Tibial nerve (tissue), 4 donors: ENCODE data around the gene PNKD. TPM values are rescaled to one million over a fixed set of nuclear protein-coding genes. Genes with fewer than 3 reads are reported as not detected.

ENCODE experiments used
- DNase-seq, 2 donors: peaks; one replicate each; pipeline ENCODE4 v3.0.0-alpha.2; 2019; ENCODE audit warnings: low spot score in 2 of 2
- H3K27ac ChIP-seq, 4 donors: fragments of 200-600 bp; sonication (generic) in 3 of 4; one replicate each; pipeline ENCODE4 v1.5.1; 2017 to 2019; ENCODE audit warnings: mild to moderate bottlenecking in 1 of 4
- H3K27me3 ChIP-seq, 2 donors: fragments of 200-600 bp; sonication (generic) in 1 of 2; one replicate each; pipeline versions ENCODE4 v1.5.1 to v1.6.0; 2017 to 2019
- H3K36me3 ChIP-seq, 3 donors: fragments of 200-600 bp; sonication (generic); one replicate each; pipeline ENCODE4 v1.5.1; 2018 to 2019
- H3K4me1 ChIP-seq, 4 donors: fragments of 200-600 bp; sonication (generic) in 3 of 4; one replicate each; pipeline ENCODE4 v1.5.1; 2017 to 2019
- H3K4me3 ChIP-seq, 4 donors: fragments of 200-600 bp; sonication (generic) in 3 of 4; one replicate each; pipeline ENCODE4 v1.5.1; 2017 to 2019; ENCODE audit warnings: mild to moderate bottlenecking in 1 of 4, moderate library complexity in 1 of 4
- H3K9me3 ChIP-seq, 4 donors: fragments of 200-600 bp; sonication (generic) in 3 of 4; one replicate each; pipeline ENCODE4 v1.5.1; 2017 to 2019
- EP300 ChIP-seq, 2 donors: sonication (generic); formaldehyde crosslinking; IDR thresholded peaks; one replicate each; pipeline ENCODE4 v1.6.1; 2017; ENCODE audit warnings: antibody characterized with exemption in 2 of 2, mild to moderate bottlenecking in 1 of 2
- POLR2A ChIP-seq, 2 donors: fragments of 450-650 bp; IDR thresholded peaks; one replicate each; pipeline ENCODE4 v1.6.1; 2017; ENCODE audit warnings: antibody characterized with exemption in 2 of 2, mild to moderate bottlenecking in 2 of 2, moderate library complexity in 2 of 2
- WGBS, 2 donors: methylation state at CpG; one replicate each; pipeline ENCODE4 v1.1.5; 2018; 5-methylcytosine and 5-hydroxymethylcytosine counted together
- total RNA-seq, 4 donors: library from RNA; depleted of rRNA; stranded (reverse); fragments of >200 nt; gene quantifications; one replicate each; pipeline ENCODE4 v1.1.0, GENCODE V29; 2016
- TF ChIP-seq, protein P1 (sequence below), 5 experiments: fragments of 200-600 bp in 3 of 5; fragments of 450-650 bp in 2 of 5; sonication (generic) in 3 of 5; IDR thresholded peaks; one replicate each; pipeline ENCODE4 v1.5.1; 2016 to 2019; ENCODE audit warnings: antibody characterized with exemption in 5 of 5, mild to moderate bottlenecking in 3 of 5, moderate library complexity in 2 of 5

PNKD gene
- total RNA-seq, 4 donors from 2014 or later = 62.3 to 68.9 (median 63.6) TPM

DNA sequence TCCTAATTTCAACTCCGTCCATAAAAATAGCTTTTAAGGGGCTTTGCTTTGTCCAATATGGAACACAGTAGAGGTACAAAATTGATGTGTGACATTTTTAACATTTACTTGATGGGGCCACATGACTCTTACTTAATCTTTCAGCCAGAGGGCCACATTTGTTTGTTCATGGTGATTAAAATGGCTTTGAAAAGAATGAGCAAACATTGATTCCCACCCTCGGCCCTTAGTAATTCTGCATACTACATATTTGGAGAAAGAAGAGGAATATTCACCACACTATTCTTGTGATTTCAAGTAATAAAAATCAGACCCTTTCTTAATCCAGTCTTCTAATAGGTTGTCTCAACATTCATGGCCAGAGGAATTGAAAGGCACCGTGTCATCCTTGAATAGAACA lies 35.8 kb upstream of the PNKD start:
- Histone ChIP-seq H3K4me3 (no peak overlapping the region), H3K36me3 (peaks cover 0 to 94% (median 18%) of the 10 kb centered on the region in 3 donors), H3K9me3 (no peaks in the 10 kb centered on the region), H3K27ac (peak overlapping the region in 1 of 4 donors; percentile 12), H3K4me1 (peaks cover 0 to 22% (median 11%) of the 10 kb centered on the region in 4 donors), H3K27me3 (no peaks in the 10 kb centered on the region)
- 53 to 54% methylated on average over 3 of the region's 3 CpGs for WGBS, 2 donors
- no peak for DNase-seq
- TF ChIP-seq, protein P1, sequence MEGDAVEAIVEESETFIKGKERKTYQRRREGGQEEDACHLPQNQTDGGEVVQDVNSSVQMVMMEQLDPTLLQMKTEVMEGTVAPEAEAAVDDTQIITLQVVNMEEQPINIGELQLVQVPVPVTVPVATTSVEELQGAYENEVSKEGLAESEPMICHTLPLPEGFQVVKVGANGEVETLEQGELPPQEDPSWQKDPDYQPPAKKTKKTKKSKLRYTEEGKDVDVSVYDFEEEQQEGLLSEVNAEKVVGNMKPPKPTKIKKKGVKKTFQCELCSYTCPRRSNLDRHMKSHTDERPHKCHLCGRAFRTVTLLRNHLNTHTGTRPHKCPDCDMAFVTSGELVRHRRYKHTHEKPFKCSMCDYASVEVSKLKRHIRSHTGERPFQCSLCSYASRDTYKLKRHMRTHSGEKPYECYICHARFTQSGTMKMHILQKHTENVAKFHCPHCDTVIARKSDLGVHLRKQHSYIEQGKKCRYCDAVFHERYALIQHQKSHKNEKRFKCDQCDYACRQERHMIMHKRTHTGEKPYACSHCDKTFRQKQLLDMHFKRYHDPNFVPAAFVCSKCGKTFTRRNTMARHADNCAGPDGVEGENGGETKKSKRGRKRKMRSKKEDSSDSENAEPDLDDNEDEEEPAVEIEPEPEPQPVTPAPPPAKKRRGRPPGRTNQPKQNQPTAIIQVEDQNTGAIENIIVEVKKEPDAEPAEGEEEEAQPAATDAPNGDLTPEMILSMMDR (IDR thresholded peaks at IDR 0.05) = no peak
- TF ChIP-seq POLR2A (IDR thresholded peaks at IDR 0.05) (no peak), EP300 (IDR thresholded peaks at IDR 0.05) (no peak)

DNA sequence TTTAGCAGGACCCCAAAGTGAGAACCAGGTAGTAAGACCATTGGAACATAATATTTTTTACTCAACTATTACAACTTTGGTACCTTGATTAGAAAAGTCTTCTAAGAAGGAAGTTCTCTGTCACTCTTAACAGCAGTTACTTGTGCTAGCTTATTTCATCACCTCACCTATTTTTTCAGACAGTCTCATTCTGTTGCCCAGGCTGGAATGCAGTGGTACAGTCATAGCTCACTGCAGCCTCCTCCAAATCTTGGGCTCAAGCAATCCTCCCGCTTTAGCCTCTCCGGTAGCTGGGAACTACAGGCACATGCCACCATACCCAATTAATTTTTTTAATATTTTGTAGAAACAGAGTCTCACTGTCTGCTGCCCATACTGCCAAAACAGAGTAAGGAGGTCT lies 35.3 kb upstream of the PNKD start:
- H3K27ac ChIP-seq = no peak overlapping the region
- no peak for DNase-seq
- TF ChIP-seq EP300 (IDR thresholded peaks at IDR 0.05) = no peak
- no peak for TF ChIP-seq POLR2A (IDR thresholded peaks at IDR 0.05)
- TF ChIP-seq, protein P1 (IDR thresholded peaks at IDR 0.05) = no peak
- 95 to 100% methylated on average over 2 of the region's 2 CpGs for WGBS, 2 donors
- H3K4me3 ChIP-seq = no peak overlapping the region
- H3K36me3 ChIP-seq = peaks cover 0 to 94% (median 18%) of the 10 kb centered on the region in 3 donors
- H3K27me3 ChIP-seq = no peaks in the 10 kb centered on the region
- peaks cover 0 to 17% (median 11%) of the 10 kb centered on the region in 4 donors for H3K4me1 ChIP-seq
- H3K9me3 ChIP-seq = no peaks in the 10 kb centered on the region

DNA sequence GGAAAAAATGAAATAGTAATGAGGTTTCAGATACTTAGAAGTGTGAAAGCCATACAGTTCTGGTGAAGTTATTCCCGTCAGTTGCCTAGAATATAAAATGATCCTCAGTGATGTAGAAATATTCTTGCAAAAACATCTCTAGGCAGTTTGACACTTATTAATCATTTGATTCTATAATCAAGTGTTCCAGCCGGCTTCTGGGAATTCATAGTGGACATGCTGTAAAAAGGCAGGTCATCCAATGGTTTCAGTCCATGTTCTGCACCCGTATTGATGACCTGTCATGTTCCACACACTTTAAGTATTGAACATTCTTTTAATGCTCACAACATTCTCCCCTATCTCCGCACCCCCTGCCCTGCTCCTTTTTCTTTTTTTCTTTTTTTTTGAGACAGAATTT lies 33.5 kb upstream of the PNKD start:
- TF ChIP-seq EP300 (IDR thresholded peaks at IDR 0.05) = no peak
- TF ChIP-seq POLR2A (IDR thresholded peaks at IDR 0.05) = no peak
- TF ChIP-seq, protein P1 (IDR thresholded peaks at IDR 0.05) = no peak
- Histone ChIP-seq H3K9me3 (no peaks in the 10 kb centered on the region), H3K27me3 (no peaks in the 10 kb centered on the region), H3K27ac (no peak overlapping the region), H3K36me3 (peaks cover 4 to 94% (median 32%) of the 10 kb centered on the region in 3 donors), H3K4me1 (peaks cover 0 to 4% (median 2%) of the 10 kb centered on the region in 4 donors), H3K4me3 (no peak overlapping the region)
- WGBS, 2 donors = 91 to 92% methylated on average over 4 of the region's 4 CpGs
- DNase-seq = no peak

DNA sequence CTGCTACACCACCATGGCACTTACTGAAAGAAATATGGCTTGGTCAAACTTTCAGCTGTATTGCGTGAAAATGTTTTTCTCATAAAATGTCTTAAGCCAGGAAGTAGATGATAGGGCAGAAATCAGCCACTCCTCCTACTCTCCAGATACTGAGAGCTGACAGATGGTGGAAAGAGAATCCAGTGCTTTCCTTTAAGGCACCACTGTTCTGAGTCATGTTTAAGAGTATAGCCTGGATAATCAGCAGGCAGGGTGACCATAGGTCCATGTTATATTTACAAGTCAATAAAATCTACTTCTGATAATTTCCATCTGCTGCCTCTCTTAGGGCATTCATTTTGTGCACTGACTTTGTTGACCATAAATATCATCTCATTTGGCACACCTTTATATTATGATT lies 31.4 kb upstream of the PNKD start:
- H3K4me1 ChIP-seq = peaks cover 0 to 4% (median 2%) of the 10 kb centered on the region in 4 donors
- WGBS, 2 donors = 84 to 93% methylated on average over 1 of the region's 1 CpG
- no peak overlapping the region for H3K4me3 ChIP-seq
- H3K36me3 ChIP-seq = peaks cover 4 to 93% (median 31%) of the 10 kb centered on the region in 3 donors
- H3K27ac ChIP-seq = no peak overlapping the region
- TF ChIP-seq POLR2A (IDR thresholded peaks at IDR 0.05) = no peak
- TF ChIP-seq, protein P1 (IDR thresholded peaks at IDR 0.05) = no peak
- no peak for TF ChIP-seq EP300 (IDR thresholded peaks at IDR 0.05)
- H3K9me3 ChIP-seq = no peaks in the 10 kb centered on the region
- H3K27me3 ChIP-seq = no peaks in the 10 kb centered on the region
- DNase-seq = no peak

DNA sequence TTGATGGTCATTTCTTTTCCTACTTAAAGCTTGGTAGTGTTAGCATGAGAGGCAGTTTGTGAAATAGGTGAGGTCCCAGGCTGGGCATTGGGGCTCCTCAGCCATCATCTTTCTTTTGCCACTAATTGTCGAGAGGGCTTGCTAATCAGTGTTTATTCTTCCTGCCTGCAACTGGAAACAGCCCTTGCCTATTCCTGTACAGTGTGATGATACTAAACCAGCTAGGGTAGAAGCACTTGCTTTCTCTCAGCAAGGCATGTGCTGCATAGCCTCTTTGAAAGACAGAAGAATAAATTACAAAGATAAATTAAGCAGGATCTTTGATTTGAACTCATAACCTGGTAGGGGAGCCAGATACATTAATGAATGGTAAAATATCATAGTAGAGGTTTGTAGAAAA lies 26.1 kb upstream of the PNKD start:
- Histone ChIP-seq H3K27ac (no peak overlapping the region), H3K9me3 (no peaks in the 10 kb centered on the region), H3K36me3 (peaks cover 10 to 99% (median 50%) of the 10 kb centered on the region in 3 donors), H3K27me3 (no peaks in the 10 kb centered on the region), H3K4me3 (no peak overlapping the region), H3K4me1 (no peaks in the 10 kb centered on the region)
- no peak for TF ChIP-seq EP300 (IDR thresholded peaks at IDR 0.05)
- no peak for TF ChIP-seq POLR2A (IDR thresholded peaks at IDR 0.05)
- TF ChIP-seq, protein P1 (IDR thresholded peaks at IDR 0.05) = no peak
- 85 to 89% methylated on average over 1 of the region's 1 CpG for WGBS, 2 donors
- no peak for DNase-seq
